Measurements from ENCODE around the gene OR10G3. TPM values are rescaled to one million over a fixed set of nuclear protein-coding genes. Genes with fewer than 3 reads are reported as not detected.

The OR10G3 gene
- total RNA-seq, 3 donors from 2014 or later = not detected

- no peak for DNase-seq
- intact Hi-C loops (cut with DNase I, micrococcal nuclease) = no loop called here
- TF ChIP-seq CTCF (IDR thresholded peaks at IDR 0.05) = no peak
- Histone ChIP-seq H3K4me1 (ENCODE audit: low read depth) (no peaks in the 10 kb centered on the region), H3K36me3 (ENCODE audit: low read depth) (no peaks in the 10 kb centered on the region), H3K4me3 (no peak overlapping the region), H3K9me3 (no peaks in the 10 kb centered on the region)
- no peak for ATAC-seq
Observed at GRCh38 chr14:21520767-21521166, 59.1 kb downstream of the OR10G3 start.

GRCh38 chr14:21518725-21519124 is 61.2 kb downstream of the OR10G3 start:
- no peak for TF ChIP-seq CTCF (IDR thresholded peaks at IDR 0.05)
- no peak overlapping the region for H3K4me3 ChIP-seq
- no peak for DNase-seq
- no peaks in the 10 kb centered on the region for H3K4me1 ChIP-seq (ENCODE audit: low read depth)
- no peaks in the 10 kb centered on the region for H3K9me3 ChIP-seq
- H3K36me3 ChIP-seq (ENCODE audit: low read depth) = no peaks in the 10 kb centered on the region
- intact Hi-C loops (cut with DNase I, micrococcal nuclease) = no loop called here
- ATAC-seq = no peak

Other genes starting within 250 kb of the OR10G3 start
- 10 to 100 TPM; 36.5 to 63.3 (median 48.1) TPM for gene SUPT16H, start 196.1 kb downstream of the OR10G3 start, total RNA-seq
- 10 to 100 TPM; 54.3 to 69.1 (median 60.5) TPM for gene CHD8, start 124.0 kb downstream of the OR10G3 start, total RNA-seq
- 10 to 100 TPM; 18.9 to 29.1 (median 19.1) TPM for gene RAB2B, start 103.1 kb downstream of the OR10G3 start, total RNA-seq
- gene TOX4, start 102.9 kb downstream of the OR10G3 start, total RNA-seq = 10 to 100 TPM; 72.9 to 91.6 (median 78.4) TPM
- 10 to 100 TPM; 33.8 to 43.6 (median 34.6) TPM for gene METTL3, start 68.7 kb downstream of the OR10G3 start, total RNA-seq
- 10 to 100 TPM in 1 of 3 donors, 1 to 10 TPM in 2; 1.0 to 25.6 (median 1.2) TPM for gene SALL2, start 53.7 kb downstream of the OR10G3 start, total RNA-seq
- not detected for gene OR10G2, start 54.9 kb upstream of the OR10G3 start, total RNA-seq
- gene OR4E2, start 73.8 kb upstream of the OR10G3 start, total RNA-seq = not detected
- not detected for gene OR4E1, start 93.7 kb upstream of the OR10G3 start, total RNA-seq

Measured in mucosa of descending colon (tissue), 3 donors.